K562 (cell line): ENCODE results near the gene KLF1. TPM values are rescaled to one million over a fixed set of nuclear protein-coding genes. Genes with fewer than 3 reads are reported as not detected.

Experiments used
- BCL6 ChIP-seq: fragments of 250-450 bp; sonication (Bioruptor Pico); IDR thresholded peaks from 2 replicates; pipeline ENCODE4 v1.4.0; 2020
- BRCA1 ChIP-seq, 2 experiments: fragments of 450-650 bp in 1 of 2; sonication (generic) in 1 of 2; formaldehyde crosslinking in 1 of 2; IDR thresholded peaks; 2 replicates each; pipeline versions ENCODE4 v1.5.0 to v1.6.1; 2017 to 2020; ENCODE audit warnings: mild to moderate bottlenecking in 1 of 2, missing genetic modification reagents in 1 of 2
- CBFA2T2 ChIP-seq: fragments of 450-650 bp; conservative IDR thresholded peaks from 2 replicates; pipeline ENCODE4 v1.6.1; 2017; ENCODE audit warnings: mild to moderate bottlenecking
- CBX3 ChIP-seq, 2 experiments: IDR thresholded peaks; 1 replicate in 1 of 2; 2 replicates in 1 of 2; pipeline ENCODE4 v1.6.1; 2012; ENCODE audit warnings: inconsistent platforms in 2 of 2, low read length in 2 of 2, borderline replicate concordance in 1 of 2, control low read depth in 1 of 2
- GABPA ChIP-seq: fragments of 200-800 bp; sonication (Bioruptor generic); conservative IDR thresholded peaks from 2 replicates; pipeline ENCODE4 v1.6.1; 2016; ENCODE audit warnings: low read depth, missing genetic modification characterization, missing compliant biosample characterization
- HBP1 ChIP-seq: fragments of 450-650 bp; formaldehyde crosslinking; IDR thresholded peaks from 2 replicates; pipeline ENCODE4 v1.4.0; 2022; ENCODE audit warnings: missing genetic modification characterization
- KLF10 ChIP-seq: fragments of 250-450 bp; sonication (Bioruptor Pico); IDR thresholded peaks from 2 replicates; pipeline ENCODE4 v1.6.1; 2021; ENCODE audit warnings: matching md5 sums
- LEF1 ChIP-seq: fragments of 450-650 bp; IDR thresholded peaks from 2 replicates; pipeline ENCODE4 v1.6.1; 2016; ENCODE audit warnings: mild to moderate bottlenecking
- MBD2 ChIP-seq: sonication (generic); IDR thresholded peaks from 2 replicates; pipeline ENCODE4 v1.6.1; 2016; ENCODE audit warnings: low read depth, borderline replicate concordance
- MEF2D ChIP-seq: conservative IDR thresholded peaks from 2 replicates; pipeline ENCODE4 v1.6.1; 2016; ENCODE audit warnings: low read depth, missing genetic modification characterization, missing compliant biosample characterization
- MNT ChIP-seq, 2 experiments: fragments of 450-650 bp; conservative IDR thresholded peaks; 2 replicates each; pipeline ENCODE4 v1.6.1; 2017; ENCODE audit warnings: mild to moderate bottlenecking in 2 of 2, moderate library complexity in 2 of 2
- MYNN ChIP-seq, 2 experiments: sonication (generic); formaldehyde crosslinking in 1 of 2; IDR thresholded peaks; 2 replicates each; pipeline versions ENCODE4 v1.5.0 to v1.6.1; 2016 to 2020; ENCODE audit warnings: antibody characterized with exemption in 1 of 2, missing genetic modification reagents in 1 of 2
- NFE2L1 ChIP-seq: fragments of 450-650 bp; IDR thresholded peaks from 2 replicates; pipeline ENCODE4 v1.6.1; 2016; ENCODE audit warnings: missing genetic modification characterization, low read depth, mild to moderate bottlenecking, missing compliant biosample characterization, moderate library complexity, borderline replicate concordance
- PHF20 ChIP-seq: fragments of 450-650 bp; IDR thresholded peaks from 2 replicates; pipeline ENCODE4 v1.6.1; 2018; ENCODE audit not compliant: partially characterized antibody
- SMAD1 ChIP-seq: fragments of 150-350 bp; IDR thresholded peaks from 2 replicates; pipeline ENCODE4 v1.6.1; 2014; ENCODE audit warnings: low read length, low read depth; ENCODE audit not compliant: partially characterized antibody
- SMAD3 ChIP-seq: fragments of 450-650 bp; formaldehyde crosslinking; conservative IDR thresholded peaks from 2 replicates; pipeline ENCODE4 v1.4.0; 2020; ENCODE audit warnings: mild to moderate bottlenecking
- STAG1 ChIP-seq: sonication (generic); formaldehyde crosslinking; IDR thresholded peaks from 2 replicates; pipeline ENCODE4 v1.5.0; 2020; ENCODE audit warnings: missing genetic modification reagents, borderline replicate concordance
- TAF1 ChIP-seq: IDR thresholded peaks from 2 replicates; pipeline ENCODE4 v1.6.1; 2011; ENCODE audit warnings: mild to moderate bottlenecking, low read length, moderate library complexity; ENCODE audit not compliant: insufficient read depth, control insufficient read depth, severe bottlenecking; ENCODE audit errors: extremely low read depth
- TEAD2 ChIP-seq: fragments of 450-650 bp; IDR thresholded peaks from 2 replicates; pipeline ENCODE4 v1.6.1; 2016; ENCODE audit warnings: missing genetic modification characterization, control low read depth, missing compliant biosample characterization
- ZNF134 ChIP-seq: fragments of 250-450 bp; sonication (Bioruptor Pico); conservative IDR thresholded peaks from 2 replicates; pipeline ENCODE4 v1.4.0; 2020
- ZNF668 ChIP-seq: fragments of 250-450 bp; sonication (Bioruptor Pico); IDR thresholded peaks from 2 replicates; pipeline ENCODE4 v1.8.0; 2022; ENCODE audit warnings: mild to moderate bottlenecking, inconsistent platforms
- ZSCAN29 ChIP-seq: fragments of 450-650 bp; IDR thresholded peaks from 2 replicates; pipeline ENCODE4 v1.6.1; 2017
- polyA plus RNA-seq, 8 experiments: library from polyadenylated mRNA; depleted of rRNA in 4 of 8; stranded (reverse) in 5 of 8; unstranded in 3 of 8; fragments of >200 nt; fragmentation: Nextera tagmentation in 2 of 8; fragmentation: Illumina TruSeq in 1 of 8; extraction: Ambion mirVana in 2 of 8; extraction: Trizol in 1 of 8; gene quantifications; 2 replicates each; pipeline versions ENCODE4 v1.2.1 to v1.2.3, GENCODE V29; 2011 to 2014; ENCODE audit warnings: inconsistent platforms in 1 of 8, missing spikeins in 1 of 8
- total RNA-seq, 7 experiments: library from RNA; depleted of rRNA in 6 of 7; stranded (reverse); fragments of >200 nt in 6 of 7; fragmentation: Illumina TruSeq in 2 of 7; extraction: Trizol in 2 of 7; gene quantifications; 2 replicates each; pipeline versions ENCODE4 v1.2.1 to v1.2.3, GENCODE V29; 2011 to 2021; ENCODE audit warnings: low replicate concordance in 1 of 7

Gene KLF1
- total and polyA plus RNA-seq, 9 of the 15 experiments (the other 6 are each of a cell fraction or from before 2014, with no cell fraction given), result 8.4 to 163 (median 47.3) TPM

GRCh38 chr19:12882589-12882988 lies 4.4 kb downstream of the KLF1 start (continued):
- TF ChIP-seq CBX3 (IDR thresholded peaks at IDR 0.05; ENCODE audit: borderline replicate concordance in 1 of 2, low read length in 2 of 2) (no peak), MEF2D (tag) (peak; percentile 82), ZSCAN29 (no peak), MYNN (IDR thresholded peaks at IDR 0.05) (no peak), MYNN (CRISPR knock-in tag; IDR thresholded peaks at IDR 0.05) (no peak), GABPA (tag) (no peak), LEF1 (no peak), ZNF668 (peak; percentile 94), ZNF134 (CRISPR knock-in tag) (no peak), HBP1 (CRISPR knock-in tag) (0 out of 2 replicates have a peak, but pooled peaks have one; percentile 39), TEAD2 (tag) (peak; percentile 71; the same call in 1 of the 2 replicates), PHF20 (no peak), BRCA1 (IDR thresholded peaks at IDR 0.05) (no peak), BRCA1 (CRISPR knock-in tag; IDR thresholded peaks at IDR 0.05) (no peak), MBD2 (no peak), SMAD1 (no peak), SMAD3 (CRISPR knock-in tag) (no peak), BCL6 (CRISPR knock-in tag) (no peak), NFE2L1 (tag) (peak; percentile 20; the same call in 1 of the 2 replicates), STAG1 (CRISPR knock-in tag) (no peak), CBFA2T2 (no peak), KLF10 (CRISPR knock-in tag) (no peak), MNT (conservative IDR thresholded peaks at IDR 0.05) (no peak), TAF1 (no peak)
